NCI-H128 (cell line): Measurements from ENCODE around the gene NELFCD.

Source experiments
- DNase-seq: peaks from one replicate; lab custom pipeline; 2025; ENCODE audit not compliant: unreplicated experiment; lab: John Stamatoyannopoulos, UW

The NELFCD gene

DNA sequence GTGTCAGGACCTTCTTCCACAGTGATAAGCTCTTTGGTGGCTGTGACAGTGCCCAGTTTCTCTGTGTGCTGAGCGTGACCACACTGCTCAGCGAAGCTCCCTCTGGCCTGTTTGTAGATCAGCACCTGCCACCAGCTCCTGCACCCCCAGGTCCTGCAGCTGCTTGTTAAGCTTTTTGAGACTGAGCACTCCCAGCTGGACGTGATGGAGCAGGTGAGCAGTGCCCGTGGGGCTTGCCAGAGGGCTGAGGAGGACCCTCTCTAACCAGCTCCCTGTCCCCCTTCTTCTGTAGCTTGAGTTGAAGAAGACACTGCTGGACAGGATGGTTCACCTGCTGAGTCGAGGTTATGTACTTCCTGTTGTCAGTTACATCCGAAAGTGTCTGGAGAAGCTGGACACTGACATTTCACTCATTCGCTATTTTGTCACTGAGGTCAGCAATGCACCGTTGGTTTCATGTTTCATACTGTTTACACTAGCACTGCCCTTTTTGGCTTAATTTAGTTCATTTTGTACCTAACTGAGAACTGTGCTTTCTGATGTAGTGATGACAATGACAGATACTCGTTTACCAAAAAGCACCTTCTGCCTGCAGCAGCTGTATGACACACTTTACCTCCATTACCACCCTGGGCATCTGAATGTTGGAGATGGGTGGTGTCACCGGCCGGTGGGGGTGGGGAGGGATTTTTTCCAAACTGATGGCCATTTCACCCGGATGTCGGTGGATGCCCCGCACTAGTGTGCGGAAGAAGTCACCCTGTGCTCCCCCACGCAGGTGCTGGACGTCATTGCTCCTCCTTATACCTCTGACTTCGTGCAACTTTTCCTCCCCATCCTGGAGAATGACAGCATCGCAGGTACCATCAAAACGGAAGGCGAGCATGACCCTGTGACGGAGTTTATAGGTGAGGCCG, 12.5 kb downstream of the NELFCD start:
- no peak for DNase-seq

- DNase-seq = no peak
Observed at GRCh38 chr20:58994390-58995159, 13.5 kb downstream of the NELFCD start.

DNA sequence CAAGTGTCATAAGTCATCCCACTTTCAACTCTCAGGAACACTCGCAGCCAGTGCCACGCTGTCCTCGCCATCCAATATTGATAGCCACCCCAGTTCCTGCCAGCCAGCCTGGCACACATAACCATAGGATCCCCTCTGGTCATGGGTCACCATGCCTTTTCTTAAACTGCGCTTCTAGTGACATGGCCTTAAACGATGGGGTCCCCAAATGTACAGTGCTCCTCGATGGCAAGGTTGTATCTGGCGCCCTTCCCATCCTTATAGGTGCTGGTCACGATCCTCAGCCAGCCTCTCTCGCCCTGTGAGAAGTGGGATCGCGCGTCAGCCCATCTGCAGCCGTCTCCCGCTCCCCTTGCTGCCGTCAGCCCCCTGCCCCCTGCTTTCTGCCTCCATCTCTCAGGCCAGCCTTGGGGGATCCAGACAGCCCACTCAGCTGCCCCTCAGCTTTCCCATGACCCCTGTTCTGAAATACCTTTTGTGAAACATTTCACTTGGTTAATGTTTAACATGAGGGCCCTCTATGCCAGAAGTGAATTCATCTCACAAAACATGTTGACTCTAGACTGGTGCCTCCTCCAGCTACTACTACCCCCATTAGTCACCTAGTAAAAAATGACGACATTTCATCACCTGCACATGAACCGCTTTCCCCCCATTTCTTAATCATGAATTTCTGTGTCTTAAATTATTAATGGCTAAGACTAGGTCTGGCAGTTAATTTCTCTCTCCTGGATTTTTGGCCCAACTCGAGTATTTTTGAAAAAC, 14.6 kb downstream of the NELFCD start:
- no peak for DNase-seq

DNA sequence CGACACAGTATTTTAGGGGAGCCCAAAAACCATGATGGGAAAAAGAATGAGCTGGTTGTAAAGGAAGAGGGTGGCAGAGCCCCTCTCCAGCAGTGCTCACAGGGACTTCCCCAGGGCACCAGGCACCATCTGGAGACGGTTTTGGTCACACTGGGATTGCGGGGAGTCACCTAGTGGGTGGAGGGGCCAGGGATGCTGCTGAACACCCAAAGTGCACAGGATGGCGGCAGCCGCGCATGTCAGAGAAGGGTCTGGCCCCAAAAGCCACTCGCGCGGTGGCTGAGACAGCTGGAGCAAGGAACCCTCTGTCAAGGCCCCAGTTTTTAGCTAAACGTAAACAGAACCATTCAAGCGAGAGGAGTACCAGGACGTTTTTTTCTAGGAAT, 15.2 kb downstream of the NELFCD start:
- no peak for DNase-seq

GRCh38 chr20:58997141-58997770, 16.2 kb downstream of the NELFCD start:
- no peak for DNase-seq

DNA sequence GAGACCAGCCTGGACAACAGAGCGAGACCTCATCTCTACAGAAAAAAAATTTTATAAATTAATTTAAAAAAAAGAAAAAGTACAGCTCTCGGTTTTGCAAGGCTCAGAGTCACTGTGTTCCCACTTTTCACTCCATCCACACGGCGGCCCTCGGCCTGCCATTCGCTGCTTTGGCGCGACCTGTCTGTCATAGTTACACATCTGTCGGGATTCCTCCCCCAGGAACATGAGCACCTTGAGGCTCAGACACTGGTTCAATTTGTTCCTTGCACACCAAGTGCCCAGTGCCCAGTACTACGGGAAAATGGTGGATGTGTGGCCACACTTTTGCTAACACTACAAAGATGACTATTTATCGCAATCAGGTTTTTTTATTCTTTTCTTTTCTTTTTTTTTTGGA, 17.6 kb downstream of the NELFCD start:
- DNase-seq = no peak

DNA sequence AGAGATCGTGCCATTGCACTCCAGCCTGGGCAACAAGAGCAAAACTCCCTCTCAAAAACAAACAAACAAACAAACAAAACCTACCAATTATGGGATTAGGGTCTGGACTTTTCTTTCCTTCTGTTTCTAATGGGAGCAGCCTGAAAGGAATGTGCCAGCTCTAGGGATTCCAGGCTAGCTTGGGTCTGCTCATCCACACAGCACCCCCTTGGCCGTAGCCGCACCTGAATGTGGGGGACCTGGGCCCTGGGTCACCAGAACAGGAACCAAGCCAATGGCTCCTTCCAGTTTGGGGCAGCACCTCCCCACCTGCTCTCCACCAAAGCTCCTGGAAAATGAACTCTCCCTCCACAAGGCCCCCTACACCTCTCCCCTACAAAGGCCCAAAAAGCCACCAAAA, 19.3 kb downstream of the NELFCD start:
- no peak for DNase-seq

GRCh38 chr20:59001068-59001448, 20.0 kb downstream of the NELFCD start:
- no peak for DNase-seq

DNA sequence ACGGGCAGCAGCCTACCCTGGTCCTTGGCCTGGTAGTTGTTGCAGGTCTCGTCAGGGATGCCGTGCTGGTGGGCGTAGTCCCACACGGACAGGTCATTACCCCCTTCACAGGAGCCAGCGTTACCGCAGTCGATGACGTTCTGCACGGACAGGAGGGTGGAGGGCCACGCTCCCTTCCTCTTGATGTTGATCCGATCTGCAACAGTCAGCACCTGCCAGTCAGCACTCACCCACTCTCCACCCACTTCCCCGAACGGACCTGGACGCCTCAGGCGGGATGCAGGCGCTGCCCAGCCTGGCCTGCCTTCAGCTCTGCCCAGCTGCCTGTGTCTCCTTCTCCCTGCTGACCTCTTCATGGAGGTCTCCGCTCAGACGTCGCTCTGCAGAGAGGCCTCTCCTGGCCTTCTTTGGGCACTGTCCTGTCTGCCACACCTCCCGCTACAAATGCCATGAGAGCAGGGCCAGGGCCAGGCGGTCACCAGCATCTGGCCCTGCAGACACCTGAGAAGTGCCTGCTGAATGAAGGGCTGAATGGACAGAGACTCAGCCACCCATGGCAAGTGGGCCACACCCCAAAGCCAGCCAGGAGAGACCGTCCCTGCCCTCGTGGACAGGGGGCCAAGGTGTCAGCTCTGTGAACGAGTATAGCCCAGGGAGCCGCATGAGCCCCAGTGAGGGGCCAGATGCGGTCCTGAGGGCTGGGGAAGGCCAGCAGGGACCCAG, 20.6 kb downstream of the NELFCD start:
- no peak for DNase-seq

DNA sequence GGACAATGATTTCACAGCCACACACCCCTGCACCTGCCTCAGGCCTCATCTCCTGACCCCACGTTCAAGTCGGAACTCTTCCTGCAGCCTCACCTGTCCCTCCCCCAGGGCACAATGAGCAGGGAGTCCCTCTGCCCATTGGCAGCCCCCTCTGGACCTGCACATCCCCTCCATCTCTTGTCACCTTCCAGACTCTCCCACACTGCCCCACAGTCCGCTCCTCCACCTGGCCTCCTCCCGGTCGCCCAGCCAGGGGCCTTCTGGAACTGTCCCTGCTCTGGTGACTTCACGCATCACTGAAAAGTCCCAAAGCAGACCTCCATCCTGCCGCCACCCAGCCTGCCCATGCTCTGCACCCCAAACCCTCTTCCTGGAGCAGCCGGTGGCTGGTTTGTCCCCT, 21.3 kb downstream of the NELFCD start:
- DNase-seq = no peak

GRCh38 chr20:59002874-59003399, 21.9 kb downstream of the NELFCD start:
- DNase-seq = no peak

DNA sequence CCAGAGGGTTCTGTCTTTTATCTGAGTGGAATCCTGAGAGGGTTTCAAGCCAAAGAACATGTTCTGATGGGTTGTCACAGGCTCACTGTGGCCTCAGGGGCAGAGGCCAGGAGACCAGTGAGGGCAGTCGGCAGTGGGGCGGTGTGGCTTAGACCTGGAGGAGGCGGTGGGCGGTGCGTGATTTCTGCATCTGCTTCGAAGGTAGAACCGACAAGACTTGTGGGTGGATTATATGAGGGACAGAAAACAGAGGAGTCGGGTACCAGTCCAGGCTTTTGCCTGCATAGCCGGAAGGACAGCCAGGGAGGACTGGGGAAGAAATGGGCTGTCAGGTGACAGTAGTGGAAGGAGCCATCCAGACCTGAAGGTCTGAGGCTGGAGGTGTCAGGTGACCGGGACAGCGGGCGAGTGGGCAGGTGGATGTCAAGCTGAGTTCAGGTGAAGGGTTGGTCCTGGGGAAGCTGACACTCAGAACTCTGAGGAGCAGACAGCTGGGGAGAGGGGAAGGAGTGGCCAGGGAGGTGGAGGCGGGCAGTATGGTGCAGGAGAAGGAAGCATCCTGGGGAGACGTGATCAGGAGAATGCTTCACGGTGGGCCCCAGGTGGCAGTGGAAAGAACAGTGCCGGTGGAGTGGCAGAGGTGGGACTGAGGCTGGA, 22.9 kb downstream of the NELFCD start:
- no peak for DNase-seq

- no peak for DNase-seq
Observed at GRCh38 chr20:59004493-59004762, 23.4 kb downstream of the NELFCD start.

GRCh38 chr20:59004763-59005522, 23.9 kb downstream of the NELFCD start:
- no peak for DNase-seq

DNA sequence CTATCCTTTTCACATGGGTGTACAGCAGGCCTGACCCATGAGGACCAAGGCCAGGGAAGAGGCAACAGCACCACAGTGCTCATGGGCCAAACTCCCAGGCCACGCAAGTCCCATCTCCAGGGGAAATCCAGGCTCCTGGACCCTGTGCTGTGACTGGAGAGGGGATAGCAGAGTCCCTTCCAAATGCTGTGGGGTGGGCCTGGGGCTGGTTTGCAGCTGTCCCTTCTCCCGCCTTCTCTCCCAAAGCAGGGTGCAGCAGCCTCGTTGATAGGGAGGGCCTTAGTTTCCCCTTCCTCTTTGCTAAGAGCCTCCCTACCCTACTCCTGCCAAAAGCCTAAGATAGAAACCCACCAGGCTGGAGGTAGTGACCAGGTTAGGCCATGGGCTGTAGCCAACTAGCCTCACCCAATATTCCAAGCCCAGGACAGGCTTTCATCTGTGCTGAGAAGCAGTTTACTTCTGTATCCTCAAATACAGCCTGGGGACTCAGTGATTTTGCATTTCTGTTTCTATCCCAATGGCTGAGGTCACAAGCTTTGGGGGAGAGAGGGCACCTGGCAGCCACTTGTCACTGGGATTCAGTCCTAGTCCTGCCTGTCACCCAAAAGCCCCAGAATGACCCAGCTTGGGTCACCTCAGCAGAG, 24.6 kb downstream of the NELFCD start:
- DNase-seq = no peak

DNA sequence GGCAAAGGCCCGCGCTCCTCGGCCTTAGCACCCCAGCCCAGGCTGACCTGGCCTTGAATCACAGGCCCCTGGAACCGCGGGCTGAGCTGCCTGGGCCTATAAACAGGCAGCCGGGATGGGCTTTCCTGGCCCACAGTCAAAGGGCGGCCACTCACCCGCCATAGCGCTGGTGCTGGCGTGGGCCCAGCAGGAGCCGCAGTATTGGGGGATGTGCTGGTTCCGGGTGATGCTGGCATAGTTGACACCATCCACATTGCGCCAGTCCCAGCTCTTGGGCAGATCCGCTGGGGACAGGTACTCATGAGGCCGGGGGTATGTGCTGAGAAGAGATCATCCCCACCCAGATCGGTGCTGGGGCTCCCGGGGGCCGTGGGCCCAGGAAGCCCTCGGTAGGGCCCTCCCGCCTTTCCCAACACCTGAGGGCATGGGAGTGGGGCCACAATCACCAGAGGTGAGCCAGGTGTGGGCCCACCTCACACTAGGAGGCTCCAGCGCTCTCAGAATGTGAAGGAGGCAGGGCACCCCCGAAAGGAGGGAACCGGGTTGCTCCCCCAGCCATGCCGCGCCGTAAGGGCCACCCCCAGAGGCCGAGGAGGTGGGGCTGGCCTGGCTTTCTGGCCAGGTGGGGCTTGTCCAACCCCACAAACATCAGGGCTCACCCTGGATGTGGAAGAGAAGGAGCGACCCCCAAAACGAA, 25.3 kb downstream of the NELFCD start:
- DNase-seq = no peak

- no peak for DNase-seq
Observed at GRCh38 chr20:59006864-59007664, 26.0 kb downstream of the NELFCD start, which contains the start of gene CTSZ. TSS of gene CTSZ (minus strand) at chr20:59007254. CDS start at chr20:59007128, 126 bp downstream.
